K562 (cell line): ENCODE results near the gene MRPS6. TPM values are rescaled to one million over a fixed set of nuclear protein-coding genes. Genes with fewer than 3 reads are reported as not detected.

ENCODE experiments used
- ADNP ChIP-seq: fragments of 200-800 bp; sonication (Bioruptor generic); IDR thresholded peaks from 2 replicates; pipeline ENCODE4 v1.6.1; 2016; ENCODE audit warnings: missing genetic modification characterization, missing compliant biosample characterization
- CBX3 ChIP-seq, 2 experiments: IDR thresholded peaks; 1 replicate in 1 of 2; 2 replicates in 1 of 2; pipeline ENCODE4 v1.6.1; 2012; ENCODE audit warnings: inconsistent platforms in 2 of 2, low read length in 2 of 2, borderline replicate concordance in 1 of 2, control low read depth in 1 of 2
- CREBBP ChIP-seq: IDR thresholded peaks from one replicate; pipeline ENCODE4 v1.6.1; 2012; ENCODE audit warnings: low read depth, mild to moderate bottlenecking, control low read depth, inconsistent platforms, low read length
- EGR1 ChIP-seq: fragments of 450-650 bp; conservative IDR thresholded peaks from 2 replicates; pipeline ENCODE4 v1.6.1; 2017; ENCODE audit warnings: mild to moderate bottlenecking
- ELF2 ChIP-seq: fragments of 250-450 bp; sonication (Bioruptor Pico); IDR thresholded peaks from 2 replicates; pipeline ENCODE4 v1.5.0; 2021; ENCODE audit warnings: mild to moderate bottlenecking
- FOXA3 ChIP-seq, 2 experiments: fragments of 450-650 bp in 1 of 2; sonication (generic) in 1 of 2; formaldehyde crosslinking; IDR thresholded peaks in 1 of 2; conservative IDR thresholded peaks in 1 of 2; 2 replicates each; pipeline versions ENCODE4 v1.4.0 to v1.8.0; 2020 to 2022; ENCODE audit warnings: mild to moderate bottlenecking in 2 of 2, missing genetic modification reagents in 1 of 2
- HEY1 ChIP-seq: fragments of 250-450 bp; sonication (Bioruptor Pico); IDR thresholded peaks from 2 replicates; pipeline ENCODE4 v1.5.0; 2020; ENCODE audit warnings: mild to moderate bottlenecking, moderate library complexity, borderline replicate concordance
- HNRNPK ChIP-seq: fragments of 200-400 bp; formaldehyde crosslinking; IDR thresholded peaks from one replicate; pipeline ENCODE4 v1.6.1; 2018; ENCODE audit warnings: mild to moderate bottlenecking, low read depth, low read length; ENCODE audit not compliant: poor library complexity, severe bottlenecking
- HOMEZ ChIP-seq: fragments of 250-450 bp; sonication (Bioruptor Pico); IDR thresholded peaks from 2 replicates; pipeline ENCODE4 v1.4.0; 2020; ENCODE audit warnings: mild to moderate bottlenecking, moderate library complexity
- MYC ChIP-seq, 2 experiments: fragments of 250-450 bp in 1 of 2; sonication (Bioruptor Pico) in 1 of 2; IDR thresholded peaks; 2 replicates each; pipeline versions ENCODE4 v1.5.1 to v1.6.1; 2012 to 2021; ENCODE audit warnings: low read depth in 2 of 2, borderline replicate concordance in 1 of 2, improper control_type of control experiment in 1 of 2, low read length in 1 of 2, mild to moderate bottlenecking in 1 of 2, moderate library complexity in 1 of 2
- PHTF2 ChIP-seq: fragments of 250-450 bp; sonication (Bioruptor Pico); IDR thresholded peaks from 2 replicates; pipeline ENCODE4 v1.5.0; 2021; ENCODE audit warnings: mild to moderate bottlenecking
- RBBP5 ChIP-seq: fragments of 200-600 bp; sonication (generic); IDR thresholded peaks from 2 replicates; pipeline ENCODE4 v1.6.1; 2012; ENCODE audit warnings: borderline replicate concordance, mild to moderate bottlenecking, low read length, control low read depth, inconsistent platforms; ENCODE audit not compliant: insufficient read depth, poor library complexity, severe bottlenecking
- TCF7L2 ChIP-seq: fragments of 150-350 bp; IDR thresholded peaks from 2 replicates; pipeline ENCODE4 v1.6.1; 2016; ENCODE audit warnings: low read depth, mild to moderate bottlenecking, low read length, moderate library complexity
- TEAD1 ChIP-seq, 2 experiments: fragments of 450-650 bp in 1 of 2; sonication (generic) in 1 of 2; formaldehyde crosslinking; IDR thresholded peaks; 2 replicates each; pipeline versions ENCODE4 v1.4.0 to v1.8.0; 2020 to 2022; ENCODE audit warnings: mild to moderate bottlenecking in 2 of 2, missing genetic modification reagents in 1 of 2
- ZNF639 ChIP-seq, 2 experiments: fragments of 200-800 bp in 1 of 2; sonication (Bioruptor generic) in 1 of 2; sonication (generic) in 1 of 2; formaldehyde crosslinking in 1 of 2; IDR thresholded peaks in 1 of 2; conservative IDR thresholded peaks in 1 of 2; 2 replicates each; pipeline versions ENCODE4 v1.5.0 to v1.6.1; 2016 to 2020; ENCODE audit warnings: missing compliant biosample characterization in 1 of 2, missing genetic modification characterization in 1 of 2, missing genetic modification reagents in 1 of 2
- ZNF699 ChIP-seq: fragments of 250-450 bp; sonication (Bioruptor Pico); IDR thresholded peaks from 2 replicates; pipeline ENCODE4 v1.8.0; 2021; ENCODE audit warnings: mild to moderate bottlenecking, moderate library complexity; ENCODE audit not compliant: insufficient replicate concordance
- polyA plus RNA-seq, 8 experiments: library from polyadenylated mRNA; depleted of rRNA in 4 of 8; stranded (reverse) in 5 of 8; unstranded in 3 of 8; fragments of >200 nt; fragmentation: Nextera tagmentation in 2 of 8; fragmentation: Illumina TruSeq in 1 of 8; extraction: Ambion mirVana in 2 of 8; extraction: Trizol in 1 of 8; gene quantifications; 2 replicates each; pipeline versions ENCODE4 v1.2.1 to v1.2.3, GENCODE V29; 2011 to 2014; ENCODE audit warnings: inconsistent platforms in 1 of 8, missing spikeins in 1 of 8
- total RNA-seq, 7 experiments: library from RNA; depleted of rRNA in 6 of 7; stranded (reverse); fragments of >200 nt in 6 of 7; fragmentation: Illumina TruSeq in 2 of 7; extraction: Trizol in 2 of 7; gene quantifications; 2 replicates each; pipeline versions ENCODE4 v1.2.1 to v1.2.3, GENCODE V29; 2011 to 2021; ENCODE audit warnings: low replicate concordance in 1 of 7
- TF ChIP-seq, protein P1 (sequence below), 2 experiments: fragments of 450-650 bp in 1 of 2; IDR thresholded peaks; 2 replicates each; pipeline ENCODE4 v1.6.1; 2011 to 2017; ENCODE audit warnings: low read depth in 2 of 2, antibody characterized with exemption in 1 of 2, borderline replicate concordance in 1 of 2, low read length in 1 of 2, mild to moderate bottlenecking in 1 of 2, mixed read lengths in 1 of 2; ENCODE audit not compliant: control insufficient read depth in 1 of 2
- TF ChIP-seq, protein P2 (sequence below): fragments of 450-650 bp; IDR thresholded peaks from 2 replicates; pipeline ENCODE4 v1.6.1; 2014; ENCODE audit warnings: low read depth, mild to moderate bottlenecking, moderate library complexity, borderline replicate concordance

The MRPS6 gene
- total and polyA plus RNA-seq, 9 of the 15 experiments (the other 6 are each of a cell fraction or from before 2014, with no cell fraction given), result 26.1 to 72.0 (median 39.3) TPM

DNA sequence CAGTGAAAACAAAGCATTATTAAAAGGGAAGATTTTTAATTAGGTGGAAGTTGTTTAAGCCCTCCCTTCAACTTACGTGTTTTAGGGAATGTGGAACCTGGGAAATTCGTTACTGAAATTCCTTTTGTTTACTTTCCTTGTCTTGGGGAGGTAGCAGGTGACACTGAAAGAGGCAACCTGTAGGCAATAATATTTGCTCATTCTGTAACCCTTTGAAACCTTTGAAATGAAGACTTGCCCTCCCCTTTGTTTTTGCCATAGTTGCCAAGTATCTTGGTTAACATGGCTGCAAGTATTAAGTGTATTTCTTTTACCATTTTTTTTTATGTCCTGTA lies 1.7 kb downstream of the MRPS6 start (continued):
- TF ChIP-seq TEAD1 (CRISPR knock-in tag; IDR thresholded peaks at IDR 0.05) (0 out of 4 replicates have a peak, but pooled peaks of 1 of the 2 experiments have one; percentile 22), ADNP (tag) (no peak), HOMEZ (CRISPR knock-in tag) (no peak), EGR1 (no peak), TCF7L2 (no peak), ZNF639 (CRISPR knock-in tag; conservative IDR thresholded peaks at IDR 0.05 in 1 of 2, IDR thresholded peaks at IDR 0.05 in 1 of 2) (no peak), RBBP5 (no peak), CREBBP (no peak), MYC (IDR thresholded peaks at IDR 0.05; ENCODE audit: low read depth, low read length) (0 out of 2 replicates have a peak, but pooled peaks have one; percentile 15), MYC (CRISPR knock-in tag; IDR thresholded peaks at IDR 0.05; ENCODE audit: borderline replicate concordance, low read depth) (no peak), PHTF2 (CRISPR knock-in tag) (0 out of 2 replicates have a peak, but pooled peaks have one; percentile 56), HNRNPK (no peak), ZNF699 (CRISPR knock-in tag) (no peak), HEY1 (CRISPR knock-in tag) (no peak), FOXA3 (CRISPR knock-in tag; conservative IDR thresholded peaks at IDR 0.05 in 1 of 2, IDR thresholded peaks at IDR 0.05 in 1 of 2) (0 out of 4 replicates have a peak, but pooled peaks of 1 of the 2 experiments have one; percentile 12), CBX3 (IDR thresholded peaks at IDR 0.05; ENCODE audit: borderline replicate concordance in 1 of 2, low read length in 2 of 2) (no peak), ELF2 (no peak)
- TF ChIP-seq, protein P1, sequence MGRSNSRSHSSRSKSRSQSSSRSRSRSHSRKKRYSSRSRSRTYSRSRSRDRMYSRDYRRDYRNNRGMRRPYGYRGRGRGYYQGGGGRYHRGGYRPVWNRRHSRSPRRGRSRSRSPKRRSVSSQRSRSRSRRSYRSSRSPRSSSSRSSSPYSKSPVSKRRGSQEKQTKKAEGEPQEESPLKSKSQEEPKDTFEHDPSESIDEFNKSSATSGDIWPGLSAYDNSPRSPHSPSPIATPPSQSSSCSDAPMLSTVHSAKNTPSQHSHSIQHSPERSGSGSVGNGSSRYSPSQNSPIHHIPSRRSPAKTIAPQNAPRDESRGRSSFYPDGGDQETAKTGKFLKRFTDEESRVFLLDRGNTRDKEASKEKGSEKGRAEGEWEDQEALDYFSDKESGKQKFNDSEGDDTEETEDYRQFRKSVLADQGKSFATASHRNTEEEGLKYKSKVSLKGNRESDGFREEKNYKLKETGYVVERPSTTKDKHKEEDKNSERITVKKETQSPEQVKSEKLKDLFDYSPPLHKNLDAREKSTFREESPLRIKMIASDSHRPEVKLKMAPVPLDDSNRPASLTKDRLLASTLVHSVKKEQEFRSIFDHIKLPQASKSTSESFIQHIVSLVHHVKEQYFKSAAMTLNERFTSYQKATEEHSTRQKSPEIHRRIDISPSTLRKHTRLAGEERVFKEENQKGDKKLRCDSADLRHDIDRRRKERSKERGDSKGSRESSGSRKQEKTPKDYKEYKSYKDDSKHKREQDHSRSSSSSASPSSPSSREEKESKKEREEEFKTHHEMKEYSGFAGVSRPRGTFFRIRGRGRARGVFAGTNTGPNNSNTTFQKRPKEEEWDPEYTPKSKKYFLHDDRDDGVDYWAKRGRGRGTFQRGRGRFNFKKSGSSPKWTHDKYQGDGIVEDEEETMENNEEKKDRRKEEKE (IDR thresholded peaks at IDR 0.05; ENCODE audit: borderline replicate concordance in 1 of 2, control insufficient read depth in 1 of 2, low read depth in 2 of 2, low read length in 1 of 2), result no peak
- TF ChIP-seq, protein P2, sequence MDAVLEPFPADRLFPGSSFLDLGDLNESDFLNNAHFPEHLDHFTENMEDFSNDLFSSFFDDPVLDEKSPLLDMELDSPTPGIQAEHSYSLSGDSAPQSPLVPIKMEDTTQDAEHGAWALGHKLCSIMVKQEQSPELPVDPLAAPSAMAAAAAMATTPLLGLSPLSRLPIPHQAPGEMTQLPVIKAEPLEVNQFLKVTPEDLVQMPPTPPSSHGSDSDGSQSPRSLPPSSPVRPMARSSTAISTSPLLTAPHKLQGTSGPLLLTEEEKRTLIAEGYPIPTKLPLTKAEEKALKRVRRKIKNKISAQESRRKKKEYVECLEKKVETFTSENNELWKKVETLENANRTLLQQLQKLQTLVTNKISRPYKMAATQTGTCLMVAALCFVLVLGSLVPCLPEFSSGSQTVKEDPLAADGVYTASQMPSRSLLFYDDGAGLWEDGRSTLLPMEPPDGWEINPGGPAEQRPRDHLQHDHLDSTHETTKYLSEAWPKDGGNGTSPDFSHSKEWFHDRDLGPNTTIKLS, result no peak
